ENCODE results near the gene ARL5B. TPM values are rescaled to one million over a fixed set of nuclear protein-coding genes. Genes with fewer than 3 reads are reported as not detected.

ARL5B gene
- total RNA-seq, 1 donor from 2014 or later, result 16.0 TPM

DNA sequence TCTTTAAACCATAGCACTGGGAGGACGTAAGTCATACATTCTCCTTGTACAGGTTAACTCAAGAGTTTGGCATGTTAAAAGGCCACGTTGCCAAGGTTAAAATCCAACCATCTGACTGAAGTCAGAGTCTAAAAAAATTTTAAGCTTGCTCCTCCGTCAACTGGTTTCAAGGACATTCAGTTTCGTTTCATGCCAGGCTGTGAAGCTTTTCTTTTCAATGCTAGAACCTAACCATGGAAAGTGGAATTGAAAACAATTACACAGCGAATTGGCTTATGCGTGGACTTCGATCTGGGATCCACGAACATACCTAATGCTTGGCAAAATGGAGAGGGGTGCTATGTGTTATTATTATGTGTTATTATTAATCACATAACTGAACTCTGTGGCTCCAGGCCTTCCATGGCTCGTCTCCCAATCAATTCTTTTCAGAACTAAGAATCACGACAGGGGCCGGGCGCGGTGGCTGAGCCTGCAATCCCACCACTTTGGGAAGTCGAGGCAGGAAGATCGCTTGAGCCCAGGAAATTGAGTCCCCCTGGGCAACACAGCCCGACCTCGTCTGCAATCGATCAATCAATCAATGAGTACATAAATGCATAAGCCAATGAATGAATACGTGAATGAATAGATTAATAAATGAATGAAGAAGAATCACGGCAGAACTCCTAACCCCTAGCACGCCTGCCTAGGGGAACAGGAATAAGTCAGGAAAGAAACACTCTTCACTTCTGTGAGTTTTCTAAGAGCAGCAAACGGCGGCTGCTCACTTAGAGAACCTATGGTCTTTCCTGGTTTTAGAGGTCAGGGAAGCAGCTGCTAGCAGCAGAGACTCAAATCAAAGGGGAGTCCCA is 733 bp upstream of the ARL5B start:
- TF ChIP-seq, protein P1, sequence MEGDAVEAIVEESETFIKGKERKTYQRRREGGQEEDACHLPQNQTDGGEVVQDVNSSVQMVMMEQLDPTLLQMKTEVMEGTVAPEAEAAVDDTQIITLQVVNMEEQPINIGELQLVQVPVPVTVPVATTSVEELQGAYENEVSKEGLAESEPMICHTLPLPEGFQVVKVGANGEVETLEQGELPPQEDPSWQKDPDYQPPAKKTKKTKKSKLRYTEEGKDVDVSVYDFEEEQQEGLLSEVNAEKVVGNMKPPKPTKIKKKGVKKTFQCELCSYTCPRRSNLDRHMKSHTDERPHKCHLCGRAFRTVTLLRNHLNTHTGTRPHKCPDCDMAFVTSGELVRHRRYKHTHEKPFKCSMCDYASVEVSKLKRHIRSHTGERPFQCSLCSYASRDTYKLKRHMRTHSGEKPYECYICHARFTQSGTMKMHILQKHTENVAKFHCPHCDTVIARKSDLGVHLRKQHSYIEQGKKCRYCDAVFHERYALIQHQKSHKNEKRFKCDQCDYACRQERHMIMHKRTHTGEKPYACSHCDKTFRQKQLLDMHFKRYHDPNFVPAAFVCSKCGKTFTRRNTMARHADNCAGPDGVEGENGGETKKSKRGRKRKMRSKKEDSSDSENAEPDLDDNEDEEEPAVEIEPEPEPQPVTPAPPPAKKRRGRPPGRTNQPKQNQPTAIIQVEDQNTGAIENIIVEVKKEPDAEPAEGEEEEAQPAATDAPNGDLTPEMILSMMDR (IDR thresholded peaks at IDR 0.05), result no peak
- Mint-ChIP-seq H3K9me3 (ENCODE audit: low read depth) (no peaks in the 10 kb centered on the region), H3K27ac (ENCODE audit: unreplicated experiment) (peak overlapping the region; percentile 99), H3K36me3 (ENCODE audit: low read depth) (no peaks in the 10 kb centered on the region), H3K4me1 (ENCODE audit: low read depth) (peaks cover 40% of the 10 kb centered on the region), H3K27me3 (ENCODE audit: low read depth) (no peaks in the 10 kb centered on the region), H3K4me3 (ENCODE audit: unreplicated experiment) (peak overlapping the region; percentile 97)
- no peak for DNase-seq (ENCODE audit: low spot score)

DNA sequence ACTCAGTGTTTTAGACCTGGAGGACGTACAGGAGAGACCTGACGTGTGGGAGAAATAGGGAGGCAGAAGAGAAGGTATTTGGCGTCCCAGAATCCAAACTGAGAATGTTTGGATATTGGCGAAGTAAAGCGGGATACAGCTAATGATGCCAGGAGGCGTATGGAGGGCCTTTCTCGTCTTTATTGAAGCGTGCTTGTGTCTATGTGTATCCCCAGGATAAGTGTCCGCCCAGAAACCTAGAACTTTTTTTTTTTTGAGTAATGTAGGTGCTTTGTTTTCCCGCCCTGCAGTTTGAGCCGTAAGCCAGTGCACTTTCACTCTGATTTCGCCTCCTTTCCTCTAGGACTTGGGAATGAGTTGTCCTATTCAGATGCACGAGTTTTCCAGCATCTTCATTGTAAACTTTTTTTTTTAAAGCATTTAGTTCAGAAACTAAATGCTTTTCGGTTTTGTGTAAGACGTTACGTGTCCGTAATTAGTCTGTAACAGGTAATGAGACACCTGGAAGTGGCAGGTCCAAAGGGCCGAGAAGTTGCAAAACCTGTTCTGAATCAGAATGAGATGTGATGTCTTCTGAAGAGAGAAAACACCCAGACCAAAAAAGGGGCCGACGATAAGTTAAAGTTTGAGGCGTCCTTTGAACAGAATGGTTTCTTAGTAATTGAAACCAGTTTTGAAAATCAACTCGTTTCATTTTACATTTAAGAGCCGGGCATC is 746 bp downstream of the ARL5B start:
- no peaks in the 10 kb centered on the region for H3K36me3 Mint-ChIP-seq (ENCODE audit: low read depth)
- peak overlapping the region; percentile 99 for H3K27ac Mint-ChIP-seq (ENCODE audit: unreplicated experiment)
- no peak for DNase-seq (ENCODE audit: low spot score)
- peaks cover 40% of the 10 kb centered on the region for H3K4me1 Mint-ChIP-seq (ENCODE audit: low read depth)
- TF ChIP-seq, protein P1 (IDR thresholded peaks at IDR 0.05), result no peak
- peak overlapping the region; percentile 97 for H3K4me3 Mint-ChIP-seq (ENCODE audit: unreplicated experiment)
- H3K27me3 Mint-ChIP-seq (ENCODE audit: low read depth), result no peaks in the 10 kb centered on the region
- no peaks in the 10 kb centered on the region for H3K9me3 Mint-ChIP-seq (ENCODE audit: low read depth)

DNA sequence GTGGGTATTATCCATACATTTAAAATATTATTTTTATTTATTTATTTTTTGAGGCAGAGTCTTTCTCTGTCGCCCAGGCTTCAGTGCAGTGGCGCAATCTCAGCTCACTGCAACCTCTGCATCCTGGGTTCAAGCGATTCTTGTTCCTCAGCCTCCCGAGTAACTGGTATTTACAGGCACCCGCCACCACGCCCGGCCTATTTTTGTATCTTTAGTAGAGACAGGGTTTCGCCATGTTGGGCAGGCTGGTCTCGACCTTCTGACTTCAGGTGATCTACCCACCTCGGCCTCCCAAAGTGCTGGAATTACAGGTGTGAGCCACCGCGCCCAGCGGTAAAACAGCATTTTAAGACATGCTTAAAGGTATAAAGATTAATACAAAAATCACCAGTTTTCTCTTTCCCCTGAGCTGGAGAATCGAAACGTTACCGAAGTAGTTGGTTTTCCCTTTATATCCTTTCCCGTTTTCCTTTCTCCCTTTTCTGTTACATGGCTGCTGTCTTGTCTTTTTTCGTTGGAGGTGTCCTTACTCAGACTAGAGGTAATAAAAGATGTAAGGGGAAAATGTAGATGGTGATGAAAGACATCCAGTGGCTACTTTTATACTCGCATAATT is 1.7 kb downstream of the ARL5B start:
- peak overlapping the region; percentile 49 for H3K27ac Mint-ChIP-seq (ENCODE audit: unreplicated experiment)
- peak overlapping the region; percentile 97 for H3K4me3 Mint-ChIP-seq (ENCODE audit: unreplicated experiment)

DNA sequence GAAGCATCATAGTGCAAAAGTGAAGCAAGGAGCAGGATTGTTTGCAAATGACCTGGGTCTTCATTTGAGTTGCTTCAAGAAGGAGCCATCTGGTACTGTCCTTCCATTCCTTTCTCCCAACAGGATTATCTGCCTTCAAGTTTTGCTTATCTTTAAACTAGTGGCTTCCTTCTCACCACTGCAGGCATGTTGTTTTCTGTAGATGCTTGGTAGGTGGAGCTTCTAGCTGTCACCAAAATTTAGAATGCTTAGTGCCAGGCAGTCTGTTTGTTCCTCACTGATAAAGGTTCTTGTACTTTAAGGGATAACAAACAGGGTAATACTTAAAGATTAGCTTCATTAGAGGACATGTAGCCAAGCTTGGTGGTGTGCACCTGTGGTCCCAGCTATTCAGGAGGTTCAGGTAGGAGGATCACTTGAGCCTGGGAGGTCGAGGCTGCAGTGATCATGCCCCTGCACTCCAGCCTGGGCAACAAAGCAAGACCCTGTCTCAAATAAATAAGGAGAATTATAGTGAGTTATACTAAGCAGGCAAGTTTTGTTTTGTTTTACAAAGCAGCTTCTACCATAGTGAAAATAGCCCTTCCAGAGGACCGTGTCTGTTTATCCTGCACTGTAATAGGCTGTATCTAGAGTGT is 5.7 kb downstream of the ARL5B start:
- Mint-ChIP-seq H3K4me3 (ENCODE audit: unreplicated experiment) (no peak overlapping the region), H3K27ac (ENCODE audit: unreplicated experiment) (no peak overlapping the region), H3K36me3 (ENCODE audit: low read depth) (no peaks in the 10 kb centered on the region), H3K27me3 (ENCODE audit: low read depth) (no peaks in the 10 kb centered on the region), H3K9me3 (ENCODE audit: low read depth) (no peaks in the 10 kb centered on the region), H3K4me1 (ENCODE audit: low read depth) (peaks cover 63% of the 10 kb centered on the region)
- TF ChIP-seq, protein P1 (IDR thresholded peaks at IDR 0.05), result no peak
- DNase-seq (ENCODE audit: low spot score), result no peak

More for the DNA sequence above, 1.7 kb downstream of the ARL5B start:
- Mint-ChIP-seq H3K27me3 (ENCODE audit: low read depth) (no peaks in the 10 kb centered on the region), H3K4me1 (ENCODE audit: low read depth) (peaks cover 50% of the 10 kb centered on the region), H3K9me3 (ENCODE audit: low read depth) (no peaks in the 10 kb centered on the region), H3K36me3 (ENCODE audit: low read depth) (no peaks in the 10 kb centered on the region)
- TF ChIP-seq, protein P1 (IDR thresholded peaks at IDR 0.05), result no peak
- no peak for DNase-seq (ENCODE audit: low spot score)
